Measurements from ENCODE around the gene SARS1. TPM values are rescaled to one million over a fixed set of nuclear protein-coding genes. Genes with fewer than 3 reads are reported as not detected.

SARS1 gene
- total and polyA plus RNA-seq, 4 donors, result 57.5 to 132 (median 92.8) TPM

GRCh38 chr1:109181807-109182163 lies 31.9 kb upstream of the SARS1 start:
- WGBS, result 21% methylated on average over 4 of the region's 4 CpGs
- no peaks in the 10 kb centered on the region for H3K27me3 ChIP-seq (ENCODE audit: control insufficient read depth in 4 of 4, insufficient read depth in 4 of 4, low read length in 3 of 4)
- no peaks in the 10 kb centered on the region for H3K9me3 ChIP-seq (ENCODE audit: control insufficient read depth in 4 of 4, low read length in 3 of 4)
- H3K36me3 ChIP-seq (ENCODE audit: control insufficient read depth in 4 of 4, insufficient read depth in 3 of 4, low read depth in 1 of 4, low read length in 3 of 4), result no peaks in the 10 kb centered on the region
- no peak overlapping the region for H3K9ac ChIP-seq (ENCODE audit: low read depth in 1 of 2, low read length in 2 of 2)
- H3K27ac ChIP-seq (ENCODE audit: low read depth in 1 of 2, low read length in 2 of 2), result peak overlapping the region; percentile 54 to 56
- no peak for TF ChIP-seq ZBTB33 (IDR thresholded peaks at IDR 0.05)
- no peak for TF ChIP-seq YY1 (IDR thresholded peaks at IDR 0.05)
- TF ChIP-seq REST (IDR thresholded peaks at IDR 0.05), result no peak
- no peak for TF ChIP-seq NR2F2 (IDR thresholded peaks at IDR 0.05)
- TF ChIP-seq TAF1 (conservative IDR thresholded peaks at IDR 0.05), result no peak
- no peak for TF ChIP-seq HNF4G (IDR thresholded peaks at IDR 0.05)
- no peak for TF ChIP-seq GABPA (IDR thresholded peaks at IDR 0.05 in 1 of 2, conservative IDR thresholded peaks at IDR 0.05 in 1 of 2)
- TF ChIP-seq HNF4A (conservative IDR thresholded peaks at IDR 0.05), result no peak
- no peak for TF ChIP-seq ATF3 (IDR thresholded peaks at IDR 0.05)
- TF ChIP-seq RXRA (IDR thresholded peaks at IDR 0.05), result no peak
- TF ChIP-seq SP1 (IDR thresholded peaks at IDR 0.05), result no peak
- TF ChIP-seq FOXA2 (IDR thresholded peaks at IDR 0.05), result no peak
- no peak for TF ChIP-seq MAX (IDR thresholded peaks at IDR 0.05)
- no peak for TF ChIP-seq JUND (IDR thresholded peaks at IDR 0.05)
- no peak for TF ChIP-seq FOXA1 (IDR thresholded peaks at IDR 0.05)
- peaks cover 2 to 25% (median 16%) of the 10 kb centered on the region in 4 donors for H3K4me1 ChIP-seq (ENCODE audit: control insufficient read depth in 4 of 4, insufficient read depth in 4 of 4, low read length in 3 of 4)
- DNase-seq (ENCODE audit: low spot score), result no peak
- H3K4me3 ChIP-seq (ENCODE audit: low read depth in 1 of 3, low read length in 3 of 3), result no peak overlapping the region

- Histone ChIP-seq H3K9ac (ENCODE audit: low read depth in 1 of 2, low read length in 2 of 2) (no peak overlapping the region), H3K27ac (ENCODE audit: low read depth in 1 of 2, low read length in 2 of 2) (no peak overlapping the region), H3K9me3 (ENCODE audit: control insufficient read depth in 4 of 4, low read length in 3 of 4) (no peaks in the 10 kb centered on the region), H3K4me3 (ENCODE audit: low read depth in 1 of 3, low read length in 3 of 3) (no peak overlapping the region), H3K27me3 (ENCODE audit: control insufficient read depth in 4 of 4, insufficient read depth in 4 of 4, low read length in 3 of 4) (no peaks in the 10 kb centered on the region), H3K4me1 (ENCODE audit: control insufficient read depth in 4 of 4, insufficient read depth in 4 of 4, low read length in 3 of 4) (peaks cover 2 to 25% (median 16%) of the 10 kb centered on the region in 4 donors), H3K36me3 (ENCODE audit: control insufficient read depth in 4 of 4, insufficient read depth in 3 of 4, low read depth in 1 of 4, low read length in 3 of 4) (no peaks in the 10 kb centered on the region)
- 80% methylated on average over 3 of the region's 3 CpGs for WGBS
- TF ChIP-seq ATF3 (IDR thresholded peaks at IDR 0.05) (no peak), HNF4A (conservative IDR thresholded peaks at IDR 0.05) (no peak), RAD21 (IDR thresholded peaks at IDR 0.05) (no peak), FOXA1 (IDR thresholded peaks at IDR 0.05) (no peak), CTCF (IDR thresholded peaks at IDR 0.05; ENCODE audit: low read depth, low read length, missing input control) (no peak), GABPA (IDR thresholded peaks at IDR 0.05 in 1 of 2, conservative IDR thresholded peaks at IDR 0.05 in 1 of 2) (no peak), REST (IDR thresholded peaks at IDR 0.05) (no peak), JUND (IDR thresholded peaks at IDR 0.05) (no peak), TAF1 (conservative IDR thresholded peaks at IDR 0.05) (no peak), SP1 (IDR thresholded peaks at IDR 0.05) (no peak), EGR1 (IDR thresholded peaks at IDR 0.05; ENCODE audit: low read depth in 2 of 2) (no peak), RXRA (IDR thresholded peaks at IDR 0.05) (no peak)
- no peak for DNase-seq (ENCODE audit: low spot score)
These were observed 30.5 kb upstream of the SARS1 start for GRCh38 chr1:109183058-109183738.
